Activated naive CD8-positive, alpha-beta T cell treated with anti-CD3 and anti-CD28 coated beads, Interleukin-2, amount 50 U/mL, for 16 hours (primary cell): ENCODE measurements around the gene ST6GAL1.
"Not testable (repeated sequence)": the region's sequence is repeated elsewhere in the genome, so short reads cannot be mapped to it uniquely, and the experiment has no call there.

Experiments used
- DNase-seq: peaks from one replicate; pipeline ENCODE4 v3.0.0-alpha.2; 2020; ENCODE audit warnings: low read depth, low spot score

Gene ST6GAL1

DNA sequence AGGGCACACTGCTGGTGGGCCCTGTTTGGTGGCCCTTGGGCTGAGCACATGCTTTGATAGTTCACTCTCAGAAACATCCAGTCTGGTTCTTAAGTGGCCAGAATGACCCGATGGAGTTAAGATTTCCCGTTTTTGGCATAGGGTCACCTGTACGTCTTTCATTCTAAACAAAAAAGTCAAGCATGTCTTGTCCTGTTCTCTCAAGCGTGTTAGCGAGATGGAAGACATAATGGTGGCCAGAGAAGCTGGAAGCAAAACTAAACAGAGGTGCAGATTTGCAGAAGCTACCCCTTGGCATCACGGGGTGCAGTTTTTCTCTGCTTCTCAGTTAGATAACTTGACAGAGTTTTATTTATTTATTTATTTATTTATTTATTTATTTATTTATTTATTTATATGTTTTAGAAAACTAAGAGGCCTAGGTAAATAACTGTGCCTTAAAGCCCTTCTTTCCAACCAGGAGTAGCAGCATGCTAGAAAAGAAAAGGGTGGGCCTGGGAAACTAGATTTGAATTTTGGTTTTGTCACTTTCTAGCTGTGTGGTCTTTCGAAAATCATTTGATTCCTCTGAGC, 63.0 kb downstream of the ST6GAL1 start:
- DNase-seq = no peak

DNA sequence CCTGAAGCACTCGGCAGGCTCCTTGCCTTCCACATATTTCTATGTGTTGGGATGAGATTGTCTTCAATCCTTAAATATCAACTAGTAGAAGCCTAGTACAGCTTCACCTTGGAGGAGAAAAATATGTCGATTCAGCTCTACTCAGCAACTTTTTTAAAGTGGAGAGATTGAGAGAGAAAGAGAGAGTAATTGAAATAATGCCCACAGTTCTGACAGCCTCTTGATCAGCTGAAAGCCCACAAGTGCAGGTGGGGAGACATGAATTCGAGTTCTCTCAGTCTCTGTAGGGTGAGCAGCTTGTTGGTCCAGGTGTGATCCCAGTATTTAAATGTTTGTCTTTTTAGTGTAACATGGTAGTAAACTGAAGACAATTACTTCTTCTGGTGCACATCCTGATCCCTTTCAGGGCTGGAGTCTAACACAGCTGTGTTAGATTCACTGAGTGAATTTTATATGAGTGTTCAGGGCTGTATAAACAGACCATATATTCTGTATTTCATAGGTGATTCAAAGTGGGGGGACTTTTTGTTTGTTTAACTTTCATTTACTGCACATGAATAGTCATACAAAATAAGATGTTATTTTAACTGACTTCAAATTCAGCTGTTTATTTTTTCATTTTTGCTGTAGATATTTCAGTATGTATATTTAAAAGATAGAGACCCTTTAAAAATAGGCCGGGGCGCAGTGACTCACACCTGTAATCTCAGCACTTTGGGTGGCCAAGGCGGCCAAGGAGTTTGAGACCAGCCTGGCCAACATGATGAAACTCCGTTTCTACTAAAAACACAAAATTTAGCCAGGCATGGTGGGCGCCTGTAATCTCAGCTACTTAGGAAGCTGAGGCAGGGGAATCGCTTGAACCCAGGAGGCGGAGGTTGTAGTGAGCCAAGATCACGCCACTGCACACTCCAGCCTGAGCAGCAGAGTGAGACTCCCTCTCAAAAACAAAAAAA, 64.0 kb downstream of the ST6GAL1 start:
- DNase-seq = no peak

DNA sequence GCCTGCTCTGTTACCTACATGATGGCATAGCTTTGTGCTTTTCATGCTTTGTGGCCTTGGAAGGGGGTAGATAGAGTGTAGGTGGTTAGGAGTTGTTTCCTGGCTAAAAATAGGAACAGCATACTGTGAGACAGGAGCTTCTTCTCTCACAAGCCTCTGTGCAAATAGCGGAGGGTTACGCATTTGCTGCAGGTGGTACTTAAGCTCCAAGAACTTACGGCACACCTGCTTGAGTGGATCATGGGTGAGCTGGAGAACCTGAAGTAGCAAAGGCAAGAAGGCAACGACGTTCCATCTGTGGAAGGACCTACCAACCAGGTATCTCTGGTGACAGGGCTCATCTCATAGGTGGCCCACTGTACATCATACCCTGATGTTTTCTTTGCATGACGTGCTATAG, 66.0 kb downstream of the ST6GAL1 start:
- no peak for DNase-seq

DNA sequence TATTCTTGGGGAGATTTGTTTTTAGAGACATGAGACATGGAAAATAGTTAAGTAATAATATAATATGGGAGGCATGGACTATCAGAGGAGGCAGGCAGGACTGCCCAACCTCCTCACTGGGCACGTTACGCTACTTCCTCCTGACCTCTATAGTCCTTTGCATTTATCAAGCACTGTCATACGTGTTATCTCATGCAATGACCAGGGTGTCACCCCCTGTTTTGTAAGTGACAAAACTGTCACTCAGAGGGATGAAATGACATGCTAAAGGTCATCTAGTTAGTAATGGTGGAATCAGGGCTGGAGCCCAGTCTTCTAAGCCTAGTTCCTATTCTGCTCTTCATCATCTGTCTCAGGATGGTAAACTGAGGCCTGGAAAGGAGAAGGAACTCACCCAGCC, 66.7 kb downstream of the ST6GAL1 start:
- DNase-seq = no peak

DNA sequence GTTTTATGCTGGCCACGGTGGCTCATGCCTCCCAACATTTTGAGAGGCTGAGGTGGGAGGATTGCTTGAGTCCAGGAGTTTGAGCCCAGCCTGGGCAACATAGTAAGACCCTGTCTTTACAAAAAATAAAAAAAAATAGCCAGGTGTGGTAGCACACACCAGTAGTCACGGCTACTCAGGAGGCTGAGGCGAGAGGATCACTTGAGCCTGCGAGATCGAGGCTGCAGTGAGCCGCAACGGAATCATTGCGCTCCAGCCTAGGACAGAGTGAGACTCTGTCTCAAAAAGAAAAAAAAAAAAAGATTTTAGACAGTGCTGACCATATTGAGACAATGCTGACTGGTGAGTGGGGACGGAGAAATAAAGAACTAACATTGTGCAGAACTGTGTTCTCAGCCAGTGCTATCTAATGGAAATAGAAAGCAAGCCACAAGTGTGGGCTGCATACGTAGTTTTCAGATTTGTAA, 67.2 kb downstream of the ST6GAL1 start:
- no peak for DNase-seq

DNA sequence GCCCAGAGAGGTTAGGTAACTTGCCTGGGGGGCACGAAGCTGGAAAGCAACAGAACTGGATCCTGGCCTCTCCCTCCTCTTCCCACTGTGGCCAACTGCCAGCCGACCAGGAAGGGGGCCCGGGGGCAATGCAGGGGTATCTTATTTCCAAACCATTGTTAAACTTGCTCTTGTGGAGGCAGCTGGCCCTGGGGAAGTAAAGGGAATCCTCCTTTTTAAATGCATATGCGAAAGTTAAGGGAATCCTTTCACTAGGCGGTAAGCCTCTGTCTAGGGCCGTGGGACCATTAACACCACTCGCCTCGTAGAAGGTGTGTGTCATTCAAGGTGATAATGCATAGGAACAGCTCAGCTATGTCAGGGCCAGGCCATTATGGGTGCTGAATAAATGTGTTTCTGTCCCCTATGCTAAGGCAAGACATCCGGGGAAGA, 68.6 kb downstream of the ST6GAL1 start:
- no peak for DNase-seq

DNA sequence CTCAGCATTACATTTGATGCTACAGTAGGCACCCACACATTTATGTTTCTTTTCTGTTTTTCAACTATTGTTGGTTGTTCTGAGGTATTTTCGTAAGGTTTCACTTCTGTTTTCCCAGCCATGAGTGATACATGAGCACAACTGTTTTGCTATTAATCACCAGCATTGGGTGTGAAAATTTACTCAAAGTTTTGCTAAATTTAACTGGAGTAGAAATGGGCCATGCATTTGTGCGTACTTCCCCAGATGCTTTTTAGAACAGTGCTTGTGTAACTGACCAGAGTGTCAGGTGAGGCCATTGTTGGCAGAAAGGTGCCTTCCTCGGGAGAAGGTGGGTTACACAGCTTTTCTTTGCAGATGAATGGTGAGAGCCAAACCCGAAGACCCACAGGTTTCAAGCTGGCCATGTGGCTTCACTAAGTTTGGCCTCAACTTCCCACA, 70.4 kb downstream of the ST6GAL1 start:
- DNase-seq = no peak

DNA sequence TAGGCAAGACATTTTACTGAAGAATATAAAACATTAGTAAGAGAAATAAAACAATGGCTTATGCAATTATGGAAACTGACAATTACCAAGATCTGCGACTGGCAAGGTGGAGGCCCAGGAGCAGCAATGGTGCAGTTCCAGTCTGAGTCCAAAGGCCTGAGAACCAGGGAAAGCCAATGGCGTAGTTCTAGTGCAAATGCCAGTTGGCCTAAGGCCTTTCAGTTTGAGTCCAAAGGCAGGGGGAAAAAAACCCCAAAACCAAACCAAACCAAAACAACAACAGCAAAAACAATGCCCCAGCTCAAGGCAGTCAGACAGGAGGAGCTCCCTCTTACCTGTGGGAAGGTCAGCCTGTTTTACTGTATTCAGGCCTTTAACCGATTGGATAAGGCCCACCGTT, 72.6 kb downstream of the ST6GAL1 start:
- DNase-seq = no peak

DNA sequence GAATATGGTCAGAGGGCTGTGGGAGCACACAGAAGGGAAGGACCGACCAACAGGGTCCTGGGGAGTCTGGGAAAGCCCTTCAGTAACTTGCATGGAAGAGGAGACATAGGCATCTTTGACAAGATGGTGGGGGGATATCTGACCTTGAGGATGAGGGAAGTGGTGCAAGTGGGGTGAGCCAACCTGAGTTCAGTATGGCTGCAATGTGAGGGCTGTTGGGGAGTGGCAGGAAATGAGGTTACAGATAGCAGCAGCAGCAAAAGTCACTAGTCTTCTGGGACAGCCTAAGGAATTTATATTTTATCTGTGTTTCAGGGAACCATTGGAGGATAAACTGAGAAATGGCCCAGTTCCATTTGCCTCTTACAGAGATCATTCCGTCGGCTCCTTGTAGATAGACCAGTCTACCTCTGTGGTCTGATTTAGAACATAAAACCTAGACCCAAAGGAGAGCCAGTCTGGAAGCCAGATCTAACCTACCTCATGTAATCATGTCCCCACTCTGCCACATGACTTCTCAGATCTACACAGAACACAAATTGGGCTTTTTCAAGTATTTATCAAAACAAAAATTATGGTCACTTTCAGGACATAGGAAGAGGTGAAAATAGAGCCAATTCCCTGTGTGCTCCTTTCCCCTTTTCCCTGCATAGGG, 75.6 kb downstream of the ST6GAL1 start:
- no peak for DNase-seq

DNA sequence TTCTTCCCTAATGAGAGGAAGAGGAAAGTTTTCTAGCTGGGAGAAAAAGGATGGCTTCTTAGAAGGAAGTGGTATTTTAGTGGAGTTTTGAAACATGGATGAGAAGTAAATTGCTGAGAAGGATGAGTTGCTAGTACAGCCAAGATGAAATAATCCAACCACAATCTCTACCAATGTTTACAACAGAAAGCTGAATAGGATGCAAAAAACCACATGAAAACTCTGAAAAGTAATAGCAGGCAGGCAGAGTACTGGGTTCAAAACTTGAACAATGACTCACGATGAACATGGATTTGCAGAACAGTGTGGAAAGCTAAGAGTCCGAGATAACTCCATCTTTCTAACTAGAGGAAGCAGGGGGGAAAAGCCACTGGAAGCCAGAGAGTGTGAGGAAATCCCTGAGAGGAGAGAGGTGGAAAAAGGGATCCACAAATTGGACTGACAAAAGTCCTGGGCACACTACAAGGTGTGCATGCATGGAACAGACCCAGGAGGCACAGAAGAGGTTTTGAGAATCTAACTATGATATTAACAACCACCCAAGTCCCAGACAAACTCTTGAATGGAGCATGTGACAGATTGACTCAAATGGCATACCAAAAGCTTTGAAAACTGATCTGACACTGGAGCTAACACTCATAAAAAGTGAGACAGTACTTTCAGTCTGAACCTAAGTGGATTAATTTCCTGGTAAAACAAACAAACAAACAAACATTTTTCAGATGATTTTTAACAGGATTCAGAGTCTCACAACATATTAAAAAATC, 76.7 kb downstream of the ST6GAL1 start:
- no peak for DNase-seq

DNA sequence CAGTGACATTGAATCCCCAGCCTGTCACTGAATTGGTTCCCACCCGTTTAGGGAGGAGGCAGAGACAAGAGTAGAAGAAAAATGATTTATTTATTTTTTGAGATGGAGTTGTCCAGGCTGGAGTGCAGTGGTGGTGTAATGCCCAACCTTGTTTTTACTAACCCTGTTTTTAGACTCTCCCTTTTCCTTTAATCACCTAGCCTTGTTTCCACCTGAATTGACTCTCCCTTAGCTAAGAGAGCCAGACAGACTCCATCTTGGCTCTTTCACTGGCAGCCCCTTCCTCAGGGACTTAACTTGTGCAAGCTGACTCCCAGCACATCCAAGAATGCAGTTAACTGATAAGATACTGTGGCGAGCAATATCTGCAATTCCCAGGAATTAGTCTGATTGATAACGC, 80.1 kb downstream of the ST6GAL1 start:
- DNase-seq = not testable (repeated sequence)

DNA sequence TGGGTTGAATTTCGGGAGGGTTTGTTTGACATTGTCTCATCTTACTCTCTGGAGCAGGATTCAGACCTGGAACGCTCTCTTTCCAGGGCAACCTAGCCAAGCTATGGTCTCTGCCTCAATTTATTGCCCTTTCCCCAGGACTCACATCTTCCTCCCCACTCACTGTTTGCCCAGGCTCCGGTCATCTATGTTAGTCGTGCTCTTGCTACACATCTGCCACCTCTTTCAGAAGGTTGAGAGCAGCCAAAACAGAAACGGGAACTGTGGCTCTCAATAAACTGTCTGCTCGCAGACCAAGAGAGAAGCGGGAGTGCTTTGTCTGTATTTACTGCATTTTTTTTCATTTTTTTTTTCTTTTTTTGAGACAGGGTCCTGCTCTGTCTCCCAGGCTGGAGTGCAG, 81.6 kb downstream of the ST6GAL1 start:
- DNase-seq = no peak

DNA sequence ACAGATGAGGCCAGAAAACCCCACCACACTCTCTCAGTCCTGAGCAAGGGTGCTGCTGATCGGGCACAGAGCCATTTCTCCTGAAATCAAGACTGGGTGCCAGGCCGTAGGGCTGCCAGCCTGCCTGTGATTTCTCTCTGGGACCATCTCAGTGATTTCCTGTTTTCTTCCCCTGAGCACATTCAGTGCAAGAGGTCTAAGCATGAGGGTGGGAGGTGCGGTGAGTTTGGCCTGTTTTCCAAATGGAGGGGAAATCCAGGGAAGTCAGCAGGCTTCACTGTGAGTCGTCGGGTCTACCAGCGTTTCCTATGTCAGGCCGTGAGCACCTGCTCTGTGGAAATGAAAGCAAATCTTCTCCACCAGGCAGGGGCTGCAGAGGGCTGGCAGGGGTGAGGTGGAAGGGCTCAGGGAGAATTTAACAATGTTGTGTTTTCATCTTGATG, 82.3 kb downstream of the ST6GAL1 start:
- DNase-seq = peak; percentile 35

DNA sequence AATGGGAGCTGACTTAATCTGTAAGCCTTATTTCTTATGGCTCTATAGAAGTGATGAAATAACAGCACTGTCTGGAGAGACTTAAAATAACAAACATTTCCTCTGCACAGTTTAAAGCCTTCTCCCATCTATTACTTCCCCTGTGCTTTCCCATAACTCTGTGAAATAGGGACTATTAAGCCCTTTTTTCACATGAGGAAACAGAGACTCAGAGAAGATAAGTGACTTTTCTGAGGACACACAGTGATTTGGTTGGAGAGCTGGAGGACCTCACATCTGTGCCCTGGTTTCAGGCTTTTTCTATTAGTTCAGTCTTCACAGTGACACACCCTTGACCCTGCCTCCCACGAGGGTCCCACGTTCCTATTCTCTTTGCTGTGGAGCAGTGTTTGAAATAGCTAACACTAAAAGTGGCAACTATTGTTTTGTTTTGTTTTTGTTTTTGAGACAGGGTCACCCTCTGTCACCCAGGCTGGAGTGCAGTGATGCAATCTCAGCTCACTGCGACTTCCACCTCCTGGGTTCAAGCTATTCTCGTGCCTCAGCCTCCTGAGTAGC, 82.9 kb downstream of the ST6GAL1 start:
- DNase-seq = no peak

DNA sequence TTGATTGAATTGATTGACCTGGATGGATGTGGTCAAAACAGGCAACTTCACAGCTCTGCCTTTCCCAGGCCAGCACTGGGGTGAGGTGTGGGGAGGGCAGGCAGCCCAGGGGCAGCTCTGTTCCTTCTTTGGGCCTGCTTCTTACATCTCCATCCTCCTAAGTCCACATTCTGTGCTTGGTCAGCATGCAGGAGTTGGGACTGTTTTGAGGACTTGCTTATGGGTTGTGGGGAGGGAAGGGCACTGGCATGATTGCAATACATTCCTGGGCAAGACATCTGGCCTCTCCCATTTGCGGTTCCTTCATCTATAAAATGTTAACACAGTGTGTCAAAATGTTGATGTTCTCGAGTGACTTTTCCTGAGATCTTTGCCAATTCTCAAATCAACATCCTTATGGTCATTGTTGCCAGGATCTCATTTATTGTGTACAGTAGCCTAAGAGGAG, 84.1 kb downstream of the ST6GAL1 start:
- no peak for DNase-seq

DNA sequence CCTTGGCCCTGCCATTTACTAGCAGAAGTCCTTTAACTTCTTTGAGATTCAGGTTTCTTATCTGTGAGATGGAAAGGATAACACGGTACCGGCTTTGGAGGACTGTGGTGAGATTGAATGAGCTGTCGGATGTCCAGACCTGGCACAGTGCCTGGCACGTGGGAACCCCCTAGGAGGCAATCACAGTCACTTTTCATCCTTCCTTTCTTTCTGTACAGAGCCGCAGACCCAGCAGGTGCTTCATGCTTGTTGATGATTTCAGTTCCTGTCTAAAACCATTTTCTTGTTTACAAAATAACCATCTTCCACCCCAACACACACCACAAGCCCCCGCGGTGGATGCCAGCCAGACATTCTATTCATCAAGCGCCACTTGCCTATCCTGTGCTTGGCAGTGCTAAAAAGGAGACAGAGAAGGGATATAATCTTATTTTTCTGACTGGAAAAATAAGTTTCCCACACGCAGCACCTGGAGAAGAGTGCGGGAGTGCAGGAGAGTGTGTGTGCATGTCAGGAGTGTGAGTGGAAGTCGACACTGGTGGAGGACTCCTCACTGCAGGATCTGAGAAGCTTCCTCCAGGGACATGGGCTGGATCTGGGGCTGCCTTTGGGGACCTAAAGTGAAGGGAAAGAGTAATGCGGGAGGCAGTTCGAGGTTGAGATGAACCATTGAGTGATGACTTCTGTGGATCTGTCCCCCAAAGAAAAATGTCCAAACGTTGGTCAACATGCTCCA, 85.7 kb downstream of the ST6GAL1 start:
- no peak for DNase-seq

DNA sequence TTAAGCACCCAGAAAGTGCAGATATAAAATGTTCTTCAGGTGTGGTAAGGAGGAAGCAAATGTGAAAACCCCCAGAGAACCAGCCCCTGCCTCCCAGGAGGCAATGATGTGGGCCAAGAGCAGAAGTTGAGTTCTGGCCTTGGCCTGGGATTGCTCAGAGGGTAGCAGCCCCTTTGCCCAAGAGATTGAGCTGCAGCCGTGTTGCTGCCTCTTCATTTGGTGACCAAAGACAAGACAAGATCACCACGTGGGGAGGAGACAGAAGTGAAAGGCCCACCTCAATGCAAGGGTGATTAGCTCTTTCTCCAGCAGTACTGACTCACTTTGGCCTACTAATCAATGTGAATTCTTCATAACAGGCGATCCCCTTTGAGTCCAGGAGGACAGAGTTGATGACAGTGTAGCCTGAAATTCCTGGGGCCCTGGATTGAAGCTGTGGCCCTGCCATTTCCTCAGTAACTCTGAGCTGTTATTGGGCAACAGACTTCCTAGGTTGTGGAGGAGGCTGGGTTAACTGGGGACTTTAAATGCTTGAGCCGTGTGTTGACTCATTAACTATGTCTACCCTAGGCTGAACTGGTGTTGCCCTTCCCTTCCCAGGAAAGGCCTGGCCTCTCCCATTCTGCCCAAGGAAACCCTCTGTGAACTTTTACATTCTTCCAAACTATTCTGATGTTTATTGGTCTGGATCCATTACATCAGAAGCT, 86.5 kb downstream of the ST6GAL1 start:
- DNase-seq = no peak

DNA sequence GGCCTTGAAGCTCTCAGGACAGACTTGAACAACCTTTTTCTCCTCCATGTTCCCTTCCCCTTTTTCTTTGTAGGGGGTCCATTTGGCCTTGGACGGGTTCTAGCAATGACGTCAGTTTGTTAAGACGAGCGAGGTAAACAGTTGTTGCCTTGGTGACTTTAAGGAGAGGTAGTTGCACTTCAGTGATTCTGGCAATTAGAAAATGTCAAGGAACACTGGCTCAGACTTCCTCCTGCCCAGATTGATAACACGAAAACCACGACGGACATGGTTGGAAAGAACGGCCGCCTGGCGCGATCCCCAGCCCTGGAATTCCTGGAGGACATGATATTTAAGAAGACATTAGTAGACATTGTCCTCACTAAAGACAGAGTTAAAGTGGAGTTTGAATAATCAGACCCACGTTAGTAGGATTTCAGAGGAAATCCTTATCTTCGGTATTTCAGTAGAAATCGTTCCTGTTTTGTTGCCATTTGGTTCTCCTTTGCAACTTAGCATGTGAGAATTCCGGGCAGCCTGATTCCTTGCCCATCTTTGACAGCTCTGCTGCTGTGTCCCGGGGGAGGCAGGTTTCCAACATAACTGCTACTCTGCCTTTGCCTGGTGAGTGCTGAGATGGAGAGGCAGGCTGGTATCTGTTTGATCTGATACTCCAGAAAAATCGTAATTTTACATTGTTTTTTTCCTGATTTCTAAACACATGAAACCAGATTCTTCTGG, 87.3 kb downstream of the ST6GAL1 start:
- DNase-seq = no peak

DNA sequence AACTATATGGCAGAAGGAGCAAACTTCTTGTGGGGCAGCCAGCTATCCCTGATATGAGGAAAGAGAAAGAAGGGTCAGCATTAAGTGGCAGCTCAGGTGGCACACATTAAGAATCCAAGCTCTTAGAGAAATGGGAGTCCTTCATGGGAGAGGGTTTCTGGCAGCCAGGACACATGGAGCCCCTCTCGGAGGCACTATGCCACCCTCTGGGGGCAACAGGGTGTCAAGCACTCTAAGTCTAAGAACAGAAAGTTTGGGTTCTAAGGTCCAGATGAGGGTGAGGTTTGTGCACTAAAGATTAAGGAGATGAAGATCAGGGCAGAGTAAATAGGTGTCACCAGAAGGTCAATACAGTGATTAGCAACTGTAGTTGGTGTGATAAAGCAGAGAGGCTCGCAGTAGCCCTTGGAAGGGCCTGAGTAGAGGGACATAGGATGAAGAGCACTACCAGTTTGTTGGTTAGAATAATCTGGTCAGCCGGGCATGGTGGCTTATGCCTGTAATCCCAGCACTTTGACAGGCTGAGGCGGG, 89.3 kb downstream of the ST6GAL1 start:
- no peak for DNase-seq
